CD4-positive, alpha-beta T cell treated with Interleukin-17A for 1 hour (primary cell): ENCODE results near the gene TGFB1.

Experiments used
- DNase-seq: peaks from one replicate; pipeline ENCODE4 v3.0.0-alpha.2; 2020

Gene TGFB1

DNA sequence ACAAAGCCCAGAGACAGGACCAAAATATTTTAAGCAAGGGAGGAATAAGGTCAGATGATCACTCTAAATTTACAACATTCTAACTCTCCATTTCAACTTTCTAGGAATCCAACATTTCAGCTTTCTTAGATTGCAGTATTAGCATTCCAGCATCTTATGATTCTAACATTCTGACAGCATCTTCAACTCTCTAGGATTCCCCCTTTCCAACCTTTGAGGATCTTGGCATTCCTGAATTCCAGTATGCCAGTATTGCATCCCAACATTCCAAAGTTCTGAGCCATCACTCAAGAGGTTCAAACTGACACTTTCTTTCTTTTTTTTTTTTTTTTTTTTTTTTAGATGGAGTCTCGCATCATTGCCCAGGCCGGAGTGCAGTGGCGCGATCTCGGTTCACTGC lies 13.8 kb downstream of the TGFB1 start:
- no peak for DNase-seq

DNA sequence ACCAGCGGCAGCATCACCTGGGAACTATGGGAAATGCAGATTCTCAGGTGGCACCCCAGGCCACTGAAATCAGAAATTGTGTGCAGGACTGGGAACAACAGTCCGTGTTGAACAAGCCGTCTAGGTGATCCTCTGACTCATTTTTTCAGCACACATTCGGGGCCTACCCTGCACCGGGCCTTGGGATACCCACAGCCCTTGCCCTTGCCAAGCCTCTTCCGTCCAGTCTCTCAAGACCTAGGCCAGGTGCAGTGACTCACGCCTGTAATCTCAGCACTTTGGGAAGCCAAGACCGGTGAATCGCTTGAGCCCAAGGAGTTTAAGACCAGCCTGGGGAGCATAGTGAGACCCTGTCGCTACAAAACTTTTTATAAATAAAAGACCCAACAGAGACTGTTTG lies 18.3 kb downstream of the TGFB1 start:
- DNase-seq = no peak

DNA sequence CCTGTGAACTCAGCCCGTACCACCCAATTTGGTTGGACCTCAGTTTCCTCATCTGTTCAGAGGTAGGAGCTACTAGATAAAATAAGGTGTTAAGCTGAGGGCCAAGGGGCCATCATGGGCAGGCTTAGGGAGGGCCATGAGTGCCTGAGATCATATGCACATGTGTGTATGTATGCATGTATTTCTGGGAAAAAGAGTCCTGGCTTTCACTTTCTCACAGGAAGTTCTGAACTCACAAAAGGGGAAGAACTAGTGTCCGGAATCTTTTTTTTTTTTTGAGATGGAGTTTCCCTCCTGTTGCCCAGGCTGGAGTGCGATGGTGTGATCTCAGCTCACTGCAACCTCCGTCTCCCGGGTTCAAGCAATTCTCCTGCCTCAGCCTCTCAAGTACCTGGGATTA lies 18.9 kb downstream of the TGFB1 start:
- DNase-seq = no peak

DNA sequence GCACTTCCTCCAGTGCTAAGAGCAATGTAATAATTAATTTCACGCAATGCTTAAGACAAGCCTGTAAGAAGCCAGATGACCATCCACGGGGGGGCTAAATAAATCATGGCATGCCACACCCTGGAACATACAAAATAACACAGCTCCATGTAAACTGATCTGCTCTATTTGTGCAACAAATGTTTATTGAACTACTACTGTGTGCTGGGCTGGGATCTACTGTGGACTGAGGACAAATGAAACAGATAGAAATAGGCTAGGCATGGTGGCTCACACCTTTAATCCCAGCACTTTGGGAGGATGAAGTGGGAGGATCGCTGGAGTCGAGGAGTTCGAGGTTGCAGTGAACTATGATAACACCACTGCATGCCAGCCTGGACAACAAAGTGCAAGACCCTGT lies 21.3 kb downstream of the TGFB1 start:
- no peak for DNase-seq

GRCh38 chr19:41332000-41332399 lies 21.7 kb downstream of the TGFB1 start:
- DNase-seq = no peak

- no peak for DNase-seq
Observed at GRCh38 chr19:41330946-41331678, 22.6 kb downstream of the TGFB1 start.

GRCh38 chr19:41330481-41330880 lies 23.2 kb downstream of the TGFB1 start:
- peak; percentile 56 for DNase-seq

DNA sequence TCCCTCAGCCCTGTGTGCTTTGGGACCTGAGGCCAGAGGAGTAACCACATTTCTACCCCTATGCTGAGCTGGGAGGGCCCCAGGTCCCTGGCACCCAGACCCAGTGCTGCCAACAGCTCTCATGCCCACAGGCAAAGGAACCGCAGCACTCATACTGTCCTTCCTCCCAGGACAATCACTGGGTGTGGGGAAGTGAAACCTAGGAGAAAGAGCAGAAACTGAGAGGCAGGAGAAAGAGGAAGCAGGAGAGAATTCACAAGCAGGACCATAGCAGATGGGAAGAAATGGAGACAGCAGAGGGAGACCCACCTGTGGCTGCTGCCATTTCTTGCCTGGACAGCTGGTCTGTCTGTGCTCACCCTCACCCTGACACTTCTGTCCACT lies 24.9 kb downstream of the TGFB1 start:
- peak; percentile 40 for DNase-seq

DNA sequence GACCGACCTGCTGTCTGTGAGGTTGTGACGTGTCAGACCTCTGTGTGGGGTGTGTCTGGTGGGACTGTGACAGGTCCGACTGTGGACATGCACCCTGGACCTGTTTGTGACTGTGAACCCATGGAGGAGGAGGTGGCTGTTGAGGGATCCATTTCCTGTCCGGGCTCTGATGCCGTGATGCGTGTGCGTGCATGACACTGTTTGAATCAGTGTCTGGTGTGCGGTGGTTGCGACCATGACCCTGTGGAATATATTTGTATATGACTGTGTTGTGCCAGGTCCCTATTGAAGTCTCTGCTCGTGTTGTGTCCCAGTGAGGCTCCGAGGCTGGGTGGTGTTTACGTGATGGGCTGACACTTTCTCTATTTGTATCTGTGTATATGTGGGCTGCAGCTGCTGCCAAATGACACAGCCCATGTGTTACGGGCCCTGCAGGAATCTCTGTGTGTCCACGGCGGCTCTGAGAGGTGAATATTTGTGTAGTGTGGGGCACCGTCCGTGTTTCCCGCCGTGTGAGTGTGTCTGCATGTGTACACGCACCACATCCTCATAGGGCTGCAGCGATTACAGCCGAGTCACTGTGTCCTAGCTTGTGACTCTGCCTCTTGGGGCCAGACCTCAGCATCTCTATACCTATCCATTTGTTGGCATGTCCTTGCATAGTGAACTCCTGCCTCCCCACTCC lies 25.4 kb downstream of the TGFB1 start:
- DNase-seq = no peak

- DNase-seq = peak; percentile 90
Observed at GRCh38 chr19:41327576-41328156, 26.1 kb downstream of the TGFB1 start.

GRCh38 chr19:41327076-41327575 lies 26.6 kb downstream of the TGFB1 start:
- peak; percentile 54 for DNase-seq

- peak; percentile 42 for DNase-seq
Observed at GRCh38 chr19:41325947-41326706, 27.6 kb downstream of the TGFB1 start.

- DNase-seq = no peak
Observed at GRCh38 chr19:41325640-41325946, 28.1 kb downstream of the TGFB1 start.

DNA sequence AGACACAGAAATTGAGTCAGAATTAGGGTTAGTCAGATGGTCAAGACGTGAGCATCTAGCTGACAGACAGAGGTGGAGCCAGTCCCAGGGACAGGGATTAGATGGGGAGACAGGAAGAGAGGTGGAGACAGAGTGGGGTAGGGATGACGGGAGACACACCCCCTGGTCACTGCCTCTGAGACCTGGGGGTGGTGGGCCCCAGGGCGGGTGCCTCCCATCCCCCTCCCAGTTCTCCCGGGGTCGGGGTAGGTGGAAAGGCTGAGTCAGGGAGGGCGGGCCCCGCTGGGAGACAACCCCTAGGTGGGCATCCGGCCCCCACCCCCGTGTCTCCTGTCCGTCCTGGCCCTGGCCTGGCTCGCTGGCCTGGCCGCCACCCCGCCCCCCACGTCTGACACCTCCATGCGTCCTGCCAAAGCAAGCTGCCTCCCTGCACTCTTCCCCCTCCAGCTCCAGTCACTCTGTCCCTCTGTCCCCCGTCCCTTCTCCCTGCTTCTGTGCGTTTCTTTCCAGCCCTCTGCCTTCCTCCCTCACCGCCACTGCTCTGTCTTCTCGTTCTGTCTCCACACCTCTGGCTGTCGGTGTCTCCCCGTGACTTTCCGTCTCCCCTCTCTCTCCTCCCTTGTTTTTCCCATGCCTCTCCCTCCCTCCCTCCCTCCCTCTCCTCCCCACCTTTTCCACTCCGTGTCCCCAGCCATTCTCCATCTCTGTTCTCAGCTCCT lies 28.6 kb downstream of the TGFB1 start:
- DNase-seq = no peak

GRCh38 chr19:41324231-41324702 lies 29.5 kb downstream of the TGFB1 start:
- no peak for DNase-seq

DNA sequence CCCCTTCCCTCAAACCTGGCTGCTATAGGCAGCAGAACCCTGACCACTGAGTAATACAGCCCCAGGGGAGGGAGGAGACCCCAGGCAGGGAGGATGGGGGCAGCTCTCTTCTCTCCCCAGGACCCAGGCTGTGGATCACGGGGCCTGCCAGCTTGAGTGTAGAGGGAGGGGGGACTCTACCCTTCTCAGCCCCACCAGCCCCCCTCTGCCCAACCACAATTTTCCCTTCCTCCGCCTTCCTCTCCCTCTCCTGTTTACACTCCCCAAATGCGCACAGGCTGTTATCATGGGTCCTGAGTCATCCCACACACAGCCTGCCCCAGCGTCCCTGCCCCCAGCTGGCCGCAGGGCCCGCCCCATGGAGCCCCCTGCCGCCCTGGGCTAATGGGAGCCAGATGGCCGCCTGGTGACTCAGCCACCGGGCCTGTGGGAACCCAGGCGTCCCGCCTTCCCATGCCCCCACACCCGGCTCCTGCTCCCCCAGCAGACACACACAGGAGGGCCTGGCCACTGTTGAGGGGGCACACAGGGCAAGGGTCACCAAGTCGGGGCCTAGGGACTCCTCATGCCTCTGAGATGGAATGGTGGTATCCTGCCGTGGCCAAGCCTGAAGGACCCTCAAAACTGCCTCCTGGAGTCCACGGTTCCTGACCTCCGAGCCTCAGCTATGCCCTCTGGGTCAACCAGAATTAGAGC lies 30.1 kb downstream of the TGFB1 start:
- DNase-seq = no peak

DNA sequence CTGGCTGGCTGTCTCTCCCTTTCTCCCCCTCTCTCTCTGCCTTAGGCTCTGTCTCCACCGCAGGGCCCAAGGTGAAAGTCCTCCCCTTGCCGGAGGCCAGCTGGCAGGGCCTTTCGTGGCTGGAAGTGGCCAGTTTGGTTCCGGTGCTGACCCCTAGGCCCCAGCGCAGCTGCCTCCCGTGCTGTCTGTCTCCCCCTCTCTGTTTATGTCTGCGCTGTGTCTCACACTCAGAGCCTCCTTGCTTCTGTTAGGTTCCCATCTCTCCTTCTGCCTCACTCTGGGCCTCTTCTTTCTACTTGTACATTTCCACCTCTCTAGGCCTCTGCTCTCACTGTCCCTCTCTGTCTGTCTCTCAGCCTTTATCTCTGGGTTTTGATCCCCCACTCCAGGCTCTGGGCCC lies 30.7 kb downstream of the TGFB1 start:
- no peak for DNase-seq

DNA sequence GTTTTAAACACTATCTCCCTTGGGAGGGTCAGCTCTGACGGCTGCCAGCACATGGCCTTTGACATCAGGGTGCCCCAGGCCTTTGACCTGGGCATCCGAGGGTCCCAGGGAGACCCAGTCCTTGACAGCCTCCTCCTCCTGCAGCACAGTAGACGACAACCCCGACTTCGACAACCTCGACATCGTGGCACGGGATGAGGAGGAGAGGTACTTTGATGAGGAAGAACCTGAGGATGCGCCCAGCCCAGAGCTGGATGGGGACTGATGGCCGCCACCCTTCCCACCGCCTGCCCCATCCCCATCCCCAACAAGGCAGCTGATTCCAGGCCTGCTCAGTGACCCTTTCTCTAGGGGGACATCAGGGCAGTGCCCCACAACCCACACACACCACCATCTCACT lies 31.3 kb downstream of the TGFB1 start:
- DNase-seq = no peak

- peak; percentile 36 for DNase-seq
Observed at GRCh38 chr19:41321600-41322270, 32.0 kb downstream of the TGFB1 start.

- no peak for DNase-seq
Observed at GRCh38 chr19:41321204-41321599, 32.5 kb downstream of the TGFB1 start.

GRCh38 chr19:41320568-41320967 lies 33.2 kb downstream of the TGFB1 start:
- no peak for DNase-seq

DNA sequence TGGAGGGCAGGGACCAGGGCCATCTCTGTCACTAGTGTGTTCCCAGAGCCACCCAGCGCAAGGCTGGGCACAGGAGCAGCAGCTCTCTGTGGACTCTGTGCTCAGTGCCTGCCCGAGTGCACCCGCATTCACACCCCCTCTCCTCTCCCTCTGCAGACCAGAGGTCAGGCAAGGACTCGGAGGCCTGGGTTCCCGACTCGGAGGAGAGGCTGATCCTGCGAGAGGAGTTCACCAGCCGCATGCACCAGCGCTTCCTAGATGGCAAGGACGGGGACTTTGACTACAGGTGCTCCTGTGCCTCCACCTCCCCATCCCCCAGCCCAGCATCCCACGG lies 33.6 kb downstream of the TGFB1 start:
- no peak for DNase-seq
